ENCODE measurements around the gene CYP1A1. TPM values are rescaled to one million over a fixed set of nuclear protein-coding genes. Genes with fewer than 3 reads are reported as not detected.

Gene CYP1A1
- under 1 TPM; 0.60 to 0.90 (median 0.76) TPM for total RNA-seq

- H3K27me3 Mint-ChIP-seq (ENCODE audit: low read depth) = peaks cover 9% of the 10 kb centered on the region
- H3K4me3 Mint-ChIP-seq = peak within 1 kb of the TSS; percentile 73
- no peaks in the 10 kb centered on the region for H3K9me3 Mint-ChIP-seq
- H3K4me1 Mint-ChIP-seq (ENCODE audit: low read depth) = peaks cover 8% of the 10 kb centered on the region
- peak; percentile 24 for DNase-seq
- ATAC-seq = peak; percentile 51 to 54
- H3K36me3 Mint-ChIP-seq (ENCODE audit: insufficient read depth) = no peaks in the 10 kb centered on the region
Observed at GRCh38 chr15:74725225-74725774, at the start of gene CYP1A1. Gene CYP1A1 (minus strand): TSS chr15:74725528. CDS start chr15:74723097, 2,431 bp downstream.

GRCh38 chr15:74773731-74774252 lies 48.5 kb upstream of the CYP1A1 start:
- H3K4me3 Mint-ChIP-seq = no peak overlapping the region
- DNase-seq (no peak), ATAC-seq (no peak)
- no peaks in the 10 kb centered on the region for H3K36me3 Mint-ChIP-seq (ENCODE audit: insufficient read depth)
- no peaks in the 10 kb centered on the region for H3K27me3 Mint-ChIP-seq (ENCODE audit: low read depth)
- H3K4me1 Mint-ChIP-seq (ENCODE audit: low read depth) = peaks cover 62% of the 10 kb centered on the region
- H3K9me3 Mint-ChIP-seq = no peaks in the 10 kb centered on the region

- Mint-ChIP-seq H3K9me3 (no peaks in the 10 kb centered on the region), H3K36me3 (ENCODE audit: insufficient read depth) (no peaks in the 10 kb centered on the region), H3K27me3 (ENCODE audit: low read depth) (no peaks in the 10 kb centered on the region), H3K4me3 (no peak overlapping the region), H3K4me1 (ENCODE audit: low read depth) (peaks cover 60% of the 10 kb centered on the region)
- no peak for DNase-seq
- ATAC-seq = no peak
Observed at GRCh38 chr15:74773329-74773728, 48.0 kb upstream of the CYP1A1 start.

- no peaks in the 10 kb centered on the region for H3K36me3 Mint-ChIP-seq (ENCODE audit: insufficient read depth)
- no peak overlapping the region for H3K4me3 Mint-ChIP-seq
- no peak for ATAC-seq
- no peak for DNase-seq
- peaks cover 30% of the 10 kb centered on the region for H3K4me1 Mint-ChIP-seq (ENCODE audit: low read depth)
- no peaks in the 10 kb centered on the region for H3K9me3 Mint-ChIP-seq
- H3K27me3 Mint-ChIP-seq (ENCODE audit: low read depth) = no peaks in the 10 kb centered on the region
Observed at GRCh38 chr15:74770211-74770903, 45.0 kb upstream of the CYP1A1 start.

GRCh38 chr15:74769463-74770025 lies 44.2 kb upstream of the CYP1A1 start:
- peaks cover 2% of the 10 kb centered on the region for H3K27me3 Mint-ChIP-seq (ENCODE audit: low read depth)
- no peaks in the 10 kb centered on the region for H3K9me3 Mint-ChIP-seq
- DNase-seq (no peak), ATAC-seq (no peak)
- H3K4me1 Mint-ChIP-seq (ENCODE audit: low read depth) = peaks cover 25% of the 10 kb centered on the region
- H3K36me3 Mint-ChIP-seq (ENCODE audit: insufficient read depth) = no peaks in the 10 kb centered on the region
- no peak overlapping the region for H3K4me3 Mint-ChIP-seq

DNA sequence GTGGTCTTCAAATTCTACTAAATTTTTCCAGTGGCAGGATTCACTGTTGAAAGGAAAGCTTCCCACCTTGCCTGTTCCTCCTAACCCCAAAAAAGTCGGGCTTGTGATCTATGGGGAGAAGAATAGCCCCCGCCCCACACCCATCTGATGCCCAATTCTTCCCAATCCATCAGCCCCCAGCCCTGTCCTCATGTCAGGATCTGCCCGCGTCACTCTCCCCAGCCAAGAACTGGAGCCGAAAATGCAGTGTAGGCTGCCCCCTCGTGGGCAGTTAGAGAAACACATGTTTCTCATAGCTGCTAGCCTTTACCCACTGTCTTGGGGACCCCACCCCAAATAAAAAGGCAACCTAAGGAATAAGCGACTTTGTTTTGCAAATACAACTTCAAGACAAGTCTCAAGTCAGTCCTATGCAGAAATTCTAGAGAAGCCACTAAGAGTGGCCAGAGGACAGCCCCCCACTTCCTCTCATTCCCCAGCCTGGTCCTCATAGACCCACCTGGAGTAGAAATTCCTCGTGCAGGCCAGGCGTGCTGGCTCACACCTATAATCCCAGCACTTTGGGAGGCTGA lies 43.5 kb upstream of the CYP1A1 start:
- Mint-ChIP-seq H3K27me3 (ENCODE audit: low read depth) (peaks cover 2% of the 10 kb centered on the region), H3K4me3 (no peak overlapping the region), H3K9me3 (no peaks in the 10 kb centered on the region), H3K36me3 (ENCODE audit: insufficient read depth) (no peaks in the 10 kb centered on the region), H3K4me1 (ENCODE audit: low read depth) (peaks cover 20% of the 10 kb centered on the region)
- DNase-seq (peak; percentile 61), ATAC-seq (peak; percentile 53)

DNA sequence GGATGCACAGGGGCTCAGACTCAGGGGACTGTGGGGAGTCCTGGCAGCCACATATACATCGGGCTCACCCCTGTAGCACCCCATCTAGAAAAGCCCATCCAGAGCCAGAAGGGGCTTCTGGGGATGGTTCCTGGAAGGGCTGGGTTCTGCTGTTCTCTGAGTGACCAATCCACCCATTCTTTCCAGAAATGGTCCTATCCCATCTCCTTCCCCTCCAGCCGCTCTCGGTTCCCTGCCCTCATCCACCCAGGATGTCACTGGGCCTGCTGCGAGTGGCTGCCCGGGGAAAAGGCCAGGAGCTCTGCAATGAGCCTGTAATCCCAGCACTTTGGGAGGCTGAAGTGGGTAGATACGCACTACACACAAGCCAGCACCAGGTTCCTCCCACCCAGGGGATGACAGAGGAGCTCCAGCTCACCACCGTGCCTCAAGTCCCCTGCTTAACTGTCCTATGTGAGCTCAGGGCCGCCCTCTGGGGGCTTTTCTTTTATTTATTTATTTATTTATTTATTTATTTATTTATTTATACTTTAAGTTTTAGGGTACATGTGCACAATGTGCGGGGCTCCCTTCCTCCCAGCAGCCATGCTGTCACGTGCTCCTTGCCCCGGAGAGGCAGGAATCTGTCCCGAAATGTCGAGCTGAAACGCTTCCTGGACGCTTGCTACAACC lies 42.9 kb upstream of the CYP1A1 start:
- Mint-ChIP-seq H3K4me1 (ENCODE audit: low read depth) (peaks cover 15% of the 10 kb centered on the region), H3K36me3 (ENCODE audit: insufficient read depth) (no peaks in the 10 kb centered on the region), H3K9me3 (no peaks in the 10 kb centered on the region), H3K27me3 (ENCODE audit: low read depth) (peaks cover 2% of the 10 kb centered on the region), H3K4me3 (no peak overlapping the region)
- no peak for DNase-seq
- ATAC-seq = no peak

- no peaks in the 10 kb centered on the region for H3K9me3 Mint-ChIP-seq
- ATAC-seq (no peak), DNase-seq (no peak)
- H3K4me3 Mint-ChIP-seq = no peak overlapping the region
- peaks cover 15% of the 10 kb centered on the region for H3K4me1 Mint-ChIP-seq (ENCODE audit: low read depth)
- no peaks in the 10 kb centered on the region for H3K36me3 Mint-ChIP-seq (ENCODE audit: insufficient read depth)
- H3K27me3 Mint-ChIP-seq (ENCODE audit: low read depth) = peaks cover 2% of the 10 kb centered on the region
Observed at GRCh38 chr15:74767167-74768098, 42.1 kb upstream of the CYP1A1 start.

DNA sequence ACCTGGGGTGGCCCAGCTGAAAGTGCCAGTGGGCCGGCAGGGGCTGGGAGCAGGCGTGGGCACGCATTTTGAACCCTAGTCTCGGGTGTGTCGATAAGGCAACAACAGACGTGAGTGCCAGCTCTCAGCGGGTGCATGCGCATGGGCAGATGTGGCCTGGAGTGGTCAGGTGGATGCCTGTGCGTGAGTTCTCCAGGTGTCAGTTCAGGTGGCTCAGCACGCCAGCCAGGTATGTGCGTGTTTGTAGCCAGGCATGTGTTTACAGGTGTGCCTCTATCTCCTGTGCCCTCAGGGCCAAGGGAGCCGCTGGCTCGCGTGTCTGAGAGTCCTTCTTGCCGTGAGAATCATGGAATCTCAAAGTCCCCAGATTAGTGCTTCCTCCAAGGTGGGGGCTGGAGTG lies 38.1 kb upstream of the CYP1A1 start:
- H3K27me3 Mint-ChIP-seq (ENCODE audit: low read depth) = peaks cover 2% of the 10 kb centered on the region
- no peaks in the 10 kb centered on the region for H3K36me3 Mint-ChIP-seq (ENCODE audit: insufficient read depth)
- ATAC-seq (no peak), DNase-seq (no peak)
- no peaks in the 10 kb centered on the region for H3K9me3 Mint-ChIP-seq
- no peak overlapping the region for H3K4me3 Mint-ChIP-seq
- H3K4me1 Mint-ChIP-seq (ENCODE audit: low read depth) = no peaks in the 10 kb centered on the region

DNA sequence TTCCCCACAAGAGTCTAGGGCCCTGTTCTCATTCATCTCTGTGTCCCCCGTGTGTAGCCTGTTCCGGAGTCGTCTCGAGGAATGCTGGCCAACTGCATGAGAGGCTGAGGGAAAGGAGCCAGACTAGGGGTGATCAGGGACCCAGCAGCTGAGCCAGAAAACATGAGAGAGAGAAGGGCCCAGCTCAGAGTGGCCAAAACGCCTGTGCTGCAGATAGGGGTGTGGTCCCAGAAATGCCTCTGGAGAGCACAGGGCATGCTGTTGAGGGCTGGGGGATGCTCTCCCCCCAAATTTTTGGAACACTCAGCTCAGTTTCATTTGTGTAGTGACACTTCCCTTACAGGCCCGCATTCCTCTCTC lies 37.4 kb upstream of the CYP1A1 start:
- Mint-ChIP-seq H3K9me3 (no peaks in the 10 kb centered on the region), H3K36me3 (ENCODE audit: insufficient read depth) (no peaks in the 10 kb centered on the region), H3K27me3 (ENCODE audit: low read depth) (peaks cover 2% of the 10 kb centered on the region), H3K4me3 (no peak overlapping the region), H3K4me1 (ENCODE audit: low read depth) (no peaks in the 10 kb centered on the region)
- no peak for ATAC-seq
- DNase-seq = no peak

- H3K4me1 Mint-ChIP-seq (ENCODE audit: low read depth) = no peaks in the 10 kb centered on the region
- ATAC-seq = no peak
- no peaks in the 10 kb centered on the region for H3K27me3 Mint-ChIP-seq (ENCODE audit: low read depth)
- DNase-seq = no peak
- no peak overlapping the region for H3K4me3 Mint-ChIP-seq
- H3K9me3 Mint-ChIP-seq = no peaks in the 10 kb centered on the region
- H3K36me3 Mint-ChIP-seq (ENCODE audit: insufficient read depth) = no peaks in the 10 kb centered on the region
Observed at GRCh38 chr15:74758736-74759135, 33.4 kb upstream of the CYP1A1 start.

- no peaks in the 10 kb centered on the region for H3K4me1 Mint-ChIP-seq (ENCODE audit: low read depth)
- no peaks in the 10 kb centered on the region for H3K27me3 Mint-ChIP-seq (ENCODE audit: low read depth)
- H3K36me3 Mint-ChIP-seq (ENCODE audit: insufficient read depth) = no peaks in the 10 kb centered on the region
- H3K9me3 Mint-ChIP-seq = no peaks in the 10 kb centered on the region
- no peak overlapping the region for H3K4me3 Mint-ChIP-seq
- DNase-seq = no peak
- ATAC-seq = no peak
Observed at GRCh38 chr15:74754593-74755215, 29.4 kb upstream of the CYP1A1 start.

DNA sequence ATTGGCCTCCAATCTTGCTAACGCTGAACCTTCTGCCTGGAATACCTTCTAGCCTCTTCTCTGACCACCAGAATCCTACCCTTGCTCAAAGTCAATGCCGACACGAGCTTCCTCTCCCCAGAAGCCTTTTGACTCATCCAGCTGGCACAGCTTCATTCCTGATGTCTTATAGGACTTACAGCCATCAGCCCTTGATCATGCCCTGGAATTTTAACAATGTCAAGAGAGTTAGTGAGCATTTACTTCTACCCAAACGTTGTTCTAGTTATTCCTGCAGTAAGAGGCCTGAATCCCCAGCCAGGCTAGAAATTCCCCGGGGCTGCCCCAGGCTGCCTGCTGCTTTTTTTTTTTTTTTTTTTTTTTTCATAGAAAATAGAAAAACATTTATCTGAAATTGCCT lies 27.2 kb upstream of the CYP1A1 start:
- Mint-ChIP-seq H3K4me1 (ENCODE audit: low read depth) (no peaks in the 10 kb centered on the region), H3K9me3 (no peaks in the 10 kb centered on the region), H3K27me3 (ENCODE audit: low read depth) (no peaks in the 10 kb centered on the region), H3K36me3 (ENCODE audit: insufficient read depth) (no peaks in the 10 kb centered on the region), H3K4me3 (no peak overlapping the region)
- ATAC-seq = no peak
- DNase-seq = no peak
